Measurements from ENCODE around the gene GAREM1. TPM values are rescaled to one million over a fixed set of nuclear protein-coding genes. Genes with fewer than 3 reads are reported as not detected.
A peak's percentile ranks its signal among the peaks of the same experiment; 100 is the strongest.

GAREM1 gene
- total RNA-seq (10 to 100 TPM; 14.2 to 69.5 (median 24.2) TPM), polyA plus RNA-seq (10 to 100 TPM in 1 of 3 donors, 1 to 10 TPM in 2; 3.5 to 22.6 (median 5.5) TPM)
- long read RNA-seq, donor 1, result 0 reads
- long read RNA-seq, donor 2, full-length matches to known transcripts, result 1 of 1 reads
- long read RNA-seq, donor 2, partial matches to known transcripts, result 0 of 1 reads
- long read RNA-seq, donor 2, other reads (novel, unspliced or antisense), result 0 of 1 reads
- long read RNA-seq, donor 3, full-length matches to known transcripts, result 2 of 20 reads
- long read RNA-seq, donor 3, partial matches to known transcripts, result 18 of 20 reads
- long read RNA-seq, donor 3, other reads (novel, unspliced or antisense), result 0 of 20 reads
- long read RNA-seq, donor 4, partial matches to known transcripts, result 0 of 3 reads
- long read RNA-seq, donor 4, other reads (novel, unspliced or antisense), result 3 of 3 reads
- long read RNA-seq, donor 5, full-length matches to known transcripts, result 28 of 43 reads
- long read RNA-seq, donor 5, partial matches to known transcripts, result 3 of 43 reads
- long read RNA-seq, donor 5, other reads (novel, unspliced or antisense), result 12 of 43 reads
- long read RNA-seq, donor 6, partial matches to known transcripts, result 1 of 3 reads
- long read RNA-seq, donor 6, other reads (novel, unspliced or antisense), result 2 of 3 reads
- long read RNA-seq, donor 7, full-length matches to known transcripts, result 2 of 2 reads
- long read RNA-seq, donor 7, partial matches to known transcripts, result 0 of 2 reads
- long read RNA-seq, donor 7, other reads (novel, unspliced or antisense), result 0 of 2 reads
- long read RNA-seq, donor 8, partial matches to known transcripts, result 41 of 41 reads
- long read RNA-seq, donor 8, other reads (novel, unspliced or antisense), result 0 of 41 reads
- long read RNA-seq, donor 9, full-length matches to known transcripts, result 1 of 1 reads
- long read RNA-seq, donor 9, partial matches to known transcripts, result 0 of 1 reads
- long read RNA-seq, donor 9, other reads (novel, unspliced or antisense), result 0 of 1 reads
- long read RNA-seq, donor 10, result 0 reads

DNA sequence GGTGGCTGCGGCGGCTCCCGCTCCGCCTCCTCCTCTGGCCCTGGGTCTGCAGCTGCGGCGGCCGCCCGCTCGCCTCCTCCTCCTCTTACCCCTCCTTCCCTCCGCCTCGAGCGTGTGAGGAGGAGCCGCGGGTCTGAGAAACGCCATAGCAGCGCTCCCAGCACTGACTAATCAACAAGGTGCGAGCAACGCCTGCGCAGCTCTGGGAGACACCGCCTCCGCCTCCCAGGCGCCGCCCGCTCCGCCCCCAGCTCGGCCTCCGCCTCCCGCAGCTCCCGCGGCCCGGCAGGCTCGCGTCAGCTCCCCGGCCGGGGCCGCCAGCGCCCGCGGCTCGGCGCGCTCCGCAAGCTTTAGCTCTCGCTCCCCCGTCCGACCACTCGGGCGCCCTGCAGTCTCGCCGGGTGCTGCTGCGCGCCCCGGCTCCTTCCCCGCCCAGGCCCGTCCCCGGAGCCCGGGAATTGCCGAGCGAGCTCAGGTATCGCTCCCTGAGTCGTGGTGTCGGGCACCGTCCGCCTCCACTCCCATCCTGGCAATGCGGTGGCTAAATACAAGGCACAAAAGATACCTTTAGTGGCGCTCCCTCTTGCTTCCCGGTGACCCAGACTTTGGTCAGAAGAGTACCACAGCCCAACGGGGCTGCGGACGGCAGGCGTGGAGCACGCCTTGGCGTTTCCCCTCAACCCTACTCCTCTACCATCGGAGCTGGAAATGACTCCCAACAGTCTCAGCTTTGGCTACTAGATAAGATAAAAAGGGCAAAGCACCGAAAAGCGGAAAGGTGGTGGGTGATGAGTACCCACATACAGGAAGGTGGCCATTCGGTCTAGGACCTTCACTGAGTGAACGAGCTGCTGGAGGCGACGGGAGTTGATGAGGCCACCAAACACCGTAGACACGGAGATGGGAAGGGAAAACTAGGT is at the start of gene GAREM1:
Gene GAREM1, minus strand, starts transcription at position 169 of the 920 bp plus-strand sequence. CDS start 454 bp downstream, outside the sequence.
- no peaks in the 10 kb centered on the region for H3K27me3 ChIP-seq
- H3K9me3 ChIP-seq (replicated peaks in 1 of 3), result no peaks in the 10 kb centered on the region
- no peaks in the 10 kb centered on the region for H3K36me3 ChIP-seq (replicated peaks in 1 of 2)
- 1 to 3% (median 1%) methylated on average over 18 to 82 of the region's 82 CpGs for WGBS, 4 donors
- TF ChIP-seq CTCF (IDR thresholded peaks at IDR 0.05) (peak; percentile 27 to 92 (median 72)), POLR2A (IDR thresholded peaks at IDR 0.05) (peak; percentile 93 to 99)
- intact Hi-C loops (cut with DNase I), result loop anchor here (5.0 to 10.0 kb wide), 3 partner anchors 199 to 316 kb away; no protein-coding TSS in a partner anchor
- DNase-seq, result peak; percentile 96 to 98 (median 97)
- H3K4me1 ChIP-seq (replicated peaks in 1 of 2), result peaks cover 12 to 29% of the 10 kb centered on the region in 2 donors
- peak within 1 kb of the TSS; percentile 35 to 96 (median 58) for H3K4me3 ChIP-seq
- peak within 1 kb of the TSS; percentile 46 to 96 (median 77) for H3K27ac ChIP-seq

DNA sequence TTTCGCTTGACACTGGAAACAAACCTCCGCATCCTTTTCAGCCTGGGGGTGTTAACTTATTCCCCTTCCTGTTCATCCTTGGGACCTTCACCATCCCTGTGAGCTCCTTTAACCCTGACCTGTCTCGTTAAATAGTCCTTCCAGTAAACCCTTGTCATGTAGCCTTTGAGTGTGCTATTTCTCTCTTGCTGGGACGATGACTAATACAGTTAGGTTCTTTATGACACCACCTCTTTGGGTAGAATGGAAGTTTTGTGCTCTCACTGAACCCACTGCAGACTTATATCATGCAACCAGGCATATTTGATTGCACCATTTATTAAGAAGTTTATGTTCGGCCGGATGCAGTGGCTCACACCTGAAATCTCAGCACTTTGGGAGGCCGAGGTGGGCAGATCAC is 40.5 kb upstream of the GAREM1 start:
- no peaks in the 10 kb centered on the region for H3K9me3 ChIP-seq (replicated peaks in 1 of 3)
- DNase-seq, result no peak
- H3K4me1 ChIP-seq (replicated peaks in 1 of 2), result no peaks in the 10 kb centered on the region
- no peaks in the 10 kb centered on the region for H3K27me3 ChIP-seq
- intact Hi-C loops (cut with DNase I), result no loop called here
- 81 to 87% (median 86%) methylated on average over 7 of the region's 7 CpGs for WGBS, 4 donors
- H3K27ac ChIP-seq, result no peak overlapping the region
- H3K4me3 ChIP-seq, result no peak overlapping the region
- no peaks in the 10 kb centered on the region for H3K36me3 ChIP-seq (replicated peaks in 1 of 2)
- TF ChIP-seq POLR2A (IDR thresholded peaks at IDR 0.05) (no peak), CTCF (IDR thresholded peaks at IDR 0.05) (no peak)

DNA sequence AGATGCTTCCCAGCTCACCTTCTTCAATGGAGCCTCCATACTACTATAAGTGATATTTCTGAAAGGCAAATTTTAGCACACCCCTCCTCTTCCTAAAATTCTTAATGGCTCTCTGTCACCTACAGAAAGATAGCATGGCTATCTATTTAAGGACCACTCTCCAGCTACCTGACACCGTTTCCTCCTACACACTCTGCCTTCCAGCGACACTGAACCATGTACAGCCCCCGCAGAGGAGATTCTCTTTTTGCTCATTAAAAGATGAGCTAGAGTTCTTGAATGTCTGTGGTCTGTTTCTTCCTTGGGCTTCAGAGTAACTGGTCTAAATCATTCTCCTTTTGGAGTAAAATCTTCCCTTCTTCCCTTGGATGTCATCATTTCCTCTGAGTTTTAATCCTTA is 38.4 kb upstream of the GAREM1 start:
- 68 to 74% (median 72%) methylated on average over 3 of the region's 3 CpGs for WGBS, 4 donors
- Histone ChIP-seq H3K9me3 (replicated peaks in 1 of 3) (no peaks in the 10 kb centered on the region), H3K36me3 (replicated peaks in 1 of 2) (no peaks in the 10 kb centered on the region), H3K27ac (no peak overlapping the region), H3K4me1 (replicated peaks in 1 of 2) (no peaks in the 10 kb centered on the region), H3K27me3 (no peaks in the 10 kb centered on the region), H3K4me3 (no peak overlapping the region)
- no peak for TF ChIP-seq CTCF (IDR thresholded peaks at IDR 0.05)
- no peak for TF ChIP-seq POLR2A (IDR thresholded peaks at IDR 0.05)
- intact Hi-C loops (cut with DNase I), result loop anchor here in 1 of 2 donors (10.0 kb wide), 1 partner anchor 56 kb away; no protein-coding TSS in a partner anchor
- DNase-seq, result no peak
